Progenitor cell of endocrine pancreas (in vitro differentiated cells): Measurements from ENCODE around the gene CEBPA. TPM values are rescaled to one million over a fixed set of nuclear protein-coding genes. Genes with fewer than 3 reads are reported as not detected.
A peak's percentile ranks its signal among the peaks of the same experiment; 100 is the strongest.

ENCODE experiments used
- DNase-seq: peaks from one replicate; pipeline ENCODE4 v3.0.0; 2021; ENCODE audit warnings: low spot score; ENCODE audit not compliant: unreplicated experiment
- H3K27ac Mint-ChIP-seq: 2 replicates; pipeline ENCODE4 v1.8.0; 2021; ENCODE audit warnings: mild to moderate bottlenecking, moderate library complexity, mixed read lengths
- H3K27me3 Mint-ChIP-seq: 2 replicates; pipeline ENCODE4 v1.8.0; 2021; ENCODE audit warnings: mixed read lengths
- H3K36me3 Mint-ChIP-seq: 2 replicates; pipeline ENCODE4 v1.8.0; 2022; ENCODE audit warnings: mixed read lengths; ENCODE audit not compliant: insufficient read depth
- H3K4me1 Mint-ChIP-seq: 2 replicates; pipeline ENCODE4 v1.8.0; 2021; ENCODE audit warnings: low read depth, mixed read lengths
- H3K4me3 Mint-ChIP-seq: 2 replicates; pipeline ENCODE4 v1.8.0; 2021; ENCODE audit warnings: low read depth, mild to moderate bottlenecking, moderate library complexity, mixed read lengths
- H3K9me3 Mint-ChIP-seq: 2 replicates; pipeline ENCODE4 v1.8.0; 2021; ENCODE audit warnings: low read depth, mixed read lengths
- CTCF ChIP-seq: fragments of 200-600 bp; sonication (generic); IDR thresholded peaks from one replicate; pipeline ENCODE4 v1.5.0; 2021; ENCODE audit warnings: antibody characterized with exemption, mild to moderate bottlenecking; ENCODE audit not compliant: unreplicated experiment
- total RNA-seq: library from RNA; stranded (reverse); gene quantifications from 2 replicates; pipeline ENCODE4 v1.2.1, GENCODE V29; 2021

CEBPA gene
- total RNA-seq, 1 donor from 2014 or later: 12.3 TPM

GRCh38 chr19:33279430-33280350 is 22.6 kb downstream of the CEBPA start:
- no peak for DNase-seq

GRCh38 chr19:33278403-33279269 is 23.7 kb downstream of the CEBPA start:
- no peak for DNase-seq
- Mint-ChIP-seq H3K36me3 (no peaks in the 10 kb centered on the region), H3K4me1 (peaks cover 37% of the 10 kb centered on the region), H3K27ac (peak overlapping the region; percentile 69), H3K9me3 (no peaks in the 10 kb centered on the region), H3K27me3 (no peaks in the 10 kb centered on the region), H3K4me3 (no peak overlapping the region)
- TF ChIP-seq CTCF: no peak

More at GRCh38 chr19:33279430-33280350, 22.6 kb downstream of the CEBPA start:
- peak overlapping the region; percentile 52 for H3K27ac Mint-ChIP-seq
- no peaks in the 10 kb centered on the region for H3K9me3 Mint-ChIP-seq
- H3K4me1 Mint-ChIP-seq: peaks cover 30% of the 10 kb centered on the region
- H3K36me3 Mint-ChIP-seq: no peaks in the 10 kb centered on the region
- H3K27me3 Mint-ChIP-seq: no peaks in the 10 kb centered on the region
- TF ChIP-seq CTCF: no peak
- no peak overlapping the region for H3K4me3 Mint-ChIP-seq

GRCh38 chr19:33278023-33278402 is 24.3 kb downstream of the CEBPA start:
- no peak for TF ChIP-seq CTCF
- Mint-ChIP-seq H3K4me3 (no peak overlapping the region), H3K36me3 (no peaks in the 10 kb centered on the region), H3K27me3 (no peaks in the 10 kb centered on the region), H3K4me1 (peaks cover 42% of the 10 kb centered on the region), H3K9me3 (no peaks in the 10 kb centered on the region), H3K27ac (no peak overlapping the region)
- no peak for DNase-seq

GRCh38 chr19:33277434-33277833 is 24.9 kb downstream of the CEBPA start:
- H3K27ac Mint-ChIP-seq: no peak overlapping the region
- TF ChIP-seq CTCF: no peak
- DNase-seq: no peak
- no peaks in the 10 kb centered on the region for H3K36me3 Mint-ChIP-seq
- H3K27me3 Mint-ChIP-seq: no peaks in the 10 kb centered on the region
- no peaks in the 10 kb centered on the region for H3K9me3 Mint-ChIP-seq
- no peak overlapping the region for H3K4me3 Mint-ChIP-seq
- H3K4me1 Mint-ChIP-seq: peaks cover 44% of the 10 kb centered on the region

- H3K36me3 Mint-ChIP-seq: no peaks in the 10 kb centered on the region
- TF ChIP-seq CTCF: no peak
- H3K27me3 Mint-ChIP-seq: no peaks in the 10 kb centered on the region
- H3K27ac Mint-ChIP-seq: no peak overlapping the region
- peaks cover 44% of the 10 kb centered on the region for H3K4me1 Mint-ChIP-seq
- no peak for DNase-seq
- H3K9me3 Mint-ChIP-seq: no peaks in the 10 kb centered on the region
- H3K4me3 Mint-ChIP-seq: no peak overlapping the region
Observed at GRCh38 chr19:33275933-33276619, 26.3 kb downstream of the CEBPA start.
